GM20431 (cell line): ENCODE data around the gene SIM1.
"Not testable (repeated sequence)": the region's sequence is repeated elsewhere in the genome, so short reads cannot be mapped to it uniquely, and the experiment has no call there.

Experiments used
- in situ Hi-C: fragments of 300-500 bp; cut with MseI, MboI; formaldehyde crosslinking; loops from one replicate; pipeline ENCODE4 v1.15.0; 2020; ENCODE audit warnings: low sequenced_read_pairs; ENCODE audit not compliant: unreplicated experiment

The SIM1 gene

DNA sequence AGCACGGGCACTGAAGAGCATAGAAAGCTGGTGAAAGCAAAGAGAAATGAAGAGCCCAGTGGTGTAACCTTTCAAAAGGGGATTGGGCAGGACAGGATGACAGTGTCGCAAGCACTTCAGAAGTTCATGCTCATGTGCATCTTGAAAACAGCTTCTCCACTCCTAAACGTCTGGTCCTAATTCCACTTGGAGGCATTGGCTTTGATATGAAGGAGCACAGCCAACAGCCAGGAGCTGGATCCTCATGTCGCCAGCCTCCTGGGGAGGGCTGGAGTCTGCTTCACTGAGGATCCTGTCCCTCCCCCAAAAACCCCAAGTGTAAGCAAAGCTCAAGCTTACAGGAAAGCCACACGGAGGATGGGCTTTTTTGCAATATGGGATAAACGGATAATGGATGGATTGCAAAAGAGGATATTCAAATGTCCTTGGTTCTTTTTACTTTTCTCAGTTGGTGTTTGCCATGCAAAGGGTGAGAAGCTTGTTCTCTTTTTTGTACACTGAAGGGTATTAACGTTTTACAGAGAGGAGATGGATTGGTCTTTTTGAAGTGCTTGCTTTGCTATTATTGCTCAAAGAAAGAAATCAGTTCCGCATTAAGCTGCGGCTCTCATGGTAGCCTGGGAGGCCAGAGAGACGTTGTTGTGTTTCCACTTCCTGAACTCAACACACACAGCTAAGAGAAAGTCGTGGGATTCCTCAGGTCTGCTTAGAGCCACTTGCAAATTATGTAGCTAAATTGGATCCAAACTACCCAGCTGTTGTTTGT, 92.2 kb downstream of the SIM1 start:
- in situ Hi-C loops: no loop called here

DNA sequence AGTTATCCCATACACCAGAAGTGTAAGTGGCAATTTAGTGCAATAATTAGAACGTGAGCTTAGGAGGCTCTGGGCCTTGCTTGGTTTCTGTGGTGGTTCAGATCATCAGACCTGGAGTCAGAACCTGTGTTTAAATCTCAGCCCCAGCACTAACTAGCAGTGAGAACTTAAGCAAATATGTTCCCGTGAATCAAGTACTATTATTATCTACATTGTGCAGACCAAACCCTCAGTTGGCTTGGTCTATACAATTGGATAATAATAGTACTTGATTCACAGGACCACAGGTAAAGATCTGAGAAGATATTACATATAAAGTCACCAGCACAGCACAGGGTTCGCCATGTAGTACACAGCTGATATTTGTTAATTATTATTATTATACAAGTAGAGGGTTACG, 93.1 kb downstream of the SIM1 start:
- in situ Hi-C loops: no loop called here

DNA sequence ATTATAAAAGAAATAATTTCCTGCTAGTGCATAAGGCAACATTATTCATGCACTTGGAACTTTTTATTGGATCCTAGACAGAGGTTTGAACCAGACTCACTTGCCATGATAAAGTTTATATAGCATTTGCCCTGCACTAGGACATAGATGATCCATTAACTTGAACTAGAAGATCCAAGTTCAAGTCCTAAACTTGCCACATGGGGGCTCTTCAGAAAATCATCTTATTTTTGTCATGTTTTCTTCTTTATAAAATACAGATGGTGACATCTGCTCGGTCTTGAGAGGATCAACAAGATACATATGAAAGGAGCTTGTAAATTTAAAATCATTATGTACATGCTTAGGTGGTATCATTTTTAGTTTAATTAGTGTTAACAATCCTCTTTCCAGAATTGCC, 94.5 kb downstream of the SIM1 start:
- in situ Hi-C loops: no loop called here

DNA sequence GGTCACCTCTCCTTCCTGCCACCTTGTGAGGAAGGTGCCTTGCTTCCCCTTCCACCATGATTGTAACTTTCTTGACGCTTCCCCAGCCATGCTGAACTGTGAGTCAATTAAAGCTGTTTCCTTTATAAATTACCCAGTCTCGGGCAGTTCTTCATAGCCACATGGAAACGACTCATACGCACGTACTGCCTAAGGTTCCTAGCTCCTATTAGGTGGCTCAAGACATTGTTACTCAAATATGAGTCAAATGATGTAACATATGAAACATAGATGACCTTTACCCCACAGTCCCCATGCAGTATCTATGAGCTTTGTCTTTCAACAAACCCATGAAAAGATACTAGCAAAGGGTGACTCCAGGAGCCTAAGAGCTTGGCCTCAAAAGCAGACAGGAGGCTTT, 98.3 kb downstream of the SIM1 start:
- in situ Hi-C loops: no loop called here

DNA sequence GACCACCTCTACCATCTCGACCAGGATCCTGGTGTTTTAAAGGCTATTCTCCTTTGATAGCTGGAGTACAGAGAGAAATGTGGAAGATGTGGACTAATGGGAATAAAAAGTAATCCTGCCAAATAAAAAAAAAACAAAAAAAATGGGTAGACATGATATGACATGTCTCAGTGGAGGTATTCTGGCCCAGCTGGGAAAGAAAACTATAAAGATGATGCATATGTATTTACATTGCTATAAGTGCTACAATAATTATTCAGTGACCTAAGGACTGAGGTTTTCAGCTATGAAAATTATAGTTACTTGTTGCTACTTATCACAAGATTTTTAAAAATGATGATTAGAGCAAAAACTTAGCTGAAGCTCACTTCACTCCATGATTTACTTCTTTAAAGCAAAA, 101.1 kb downstream of the SIM1 start:
- in situ Hi-C loops: no loop called here

DNA sequence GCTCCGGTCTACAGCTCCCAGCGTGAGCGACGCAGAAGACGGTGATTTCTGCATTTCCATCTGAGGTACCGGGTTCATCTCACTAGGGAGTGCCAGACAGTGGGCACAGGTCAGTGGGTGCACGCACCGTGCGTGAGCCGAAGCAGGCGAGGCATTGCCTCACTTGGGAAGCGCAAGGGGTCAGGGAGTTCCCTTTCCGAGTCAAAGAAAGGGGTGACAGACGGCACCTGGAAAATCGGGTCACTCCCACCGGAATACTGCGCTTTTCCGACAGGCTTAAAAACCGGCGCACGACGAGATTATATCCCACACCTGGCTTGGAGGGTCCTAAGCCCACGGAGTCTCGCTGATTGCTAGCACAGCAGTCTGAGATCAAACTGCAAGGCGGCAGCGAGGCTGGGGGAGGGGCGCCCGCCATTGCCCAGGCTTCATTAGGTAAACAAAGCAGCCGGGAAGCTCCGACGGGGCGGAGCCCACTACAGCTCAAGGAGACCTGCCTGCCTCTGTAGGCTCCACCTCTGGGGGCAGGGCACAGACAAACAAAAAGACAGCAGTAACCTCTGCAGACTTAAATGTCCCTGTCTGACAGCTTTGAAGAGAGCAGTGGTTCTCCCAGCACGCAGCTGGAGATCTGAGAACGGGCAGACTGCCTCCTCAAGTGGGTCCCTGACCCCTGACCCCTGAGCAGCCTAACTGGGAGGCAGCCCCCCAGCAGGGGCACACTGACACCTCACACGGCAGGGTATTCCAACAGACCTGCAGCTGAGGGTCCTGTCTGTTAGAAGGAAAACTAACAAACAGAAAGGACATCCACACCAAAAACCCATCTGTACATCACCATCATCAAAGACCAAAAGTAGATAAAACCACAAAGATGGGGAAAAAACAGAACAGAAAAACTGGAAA, 109.7 kb downstream of the SIM1 start:
- in situ Hi-C loops: not testable (repeated sequence)

DNA sequence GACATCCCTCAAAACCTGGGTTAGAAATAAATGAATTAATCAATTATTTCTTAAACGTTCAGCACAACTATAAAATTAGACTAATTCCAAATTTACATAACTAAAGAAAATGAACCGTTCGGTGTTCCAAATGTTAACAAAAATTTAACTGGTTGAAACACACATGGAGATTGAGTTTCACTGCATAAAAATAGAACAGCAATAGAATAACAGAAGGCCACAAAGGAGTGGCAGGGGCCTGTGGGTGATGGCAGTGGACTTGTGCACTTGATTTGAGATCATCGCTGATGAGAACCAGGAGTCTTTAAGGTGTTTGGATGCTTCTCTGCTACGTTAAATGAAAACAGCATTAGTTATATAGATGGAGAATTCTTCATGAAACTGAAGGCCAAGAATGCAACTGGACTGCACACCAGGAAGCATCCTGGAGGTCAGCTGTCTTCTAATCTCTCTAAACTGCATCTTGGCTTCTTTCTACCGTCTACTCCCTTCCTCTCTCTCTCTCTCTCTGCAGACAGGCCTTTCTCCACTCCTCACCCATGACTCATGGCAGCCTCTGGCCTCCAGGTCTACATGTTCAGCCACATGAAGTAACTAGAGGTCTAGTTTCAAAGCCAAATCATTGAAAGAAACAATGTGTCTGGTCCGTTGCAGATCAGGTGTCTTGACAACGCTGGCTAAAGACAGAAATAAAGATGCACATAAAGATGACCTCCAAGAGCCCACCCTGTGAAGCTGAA, 111.3 kb downstream of the SIM1 start:
- in situ Hi-C loops: no loop called here

DNA sequence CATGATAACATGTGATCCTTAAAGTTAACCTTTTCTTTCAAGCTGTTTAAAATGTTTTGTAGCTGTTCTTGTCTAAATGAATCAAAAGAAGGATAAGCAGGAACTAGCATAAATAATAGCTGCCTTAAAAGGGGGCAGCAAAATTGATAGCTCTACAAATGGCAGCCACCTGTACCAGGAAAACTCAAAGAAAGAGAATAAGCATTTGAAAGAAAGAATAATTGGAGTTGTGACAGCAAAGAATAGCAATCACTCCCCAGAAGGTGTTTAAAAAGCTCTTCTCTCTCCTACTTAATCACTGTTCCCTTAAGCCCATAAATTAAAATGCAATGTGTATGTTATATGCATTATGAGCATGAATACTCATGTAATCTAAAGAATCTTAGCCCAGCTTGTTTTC, 114.6 kb downstream of the SIM1 start:
- in situ Hi-C loops: no loop called here

DNA sequence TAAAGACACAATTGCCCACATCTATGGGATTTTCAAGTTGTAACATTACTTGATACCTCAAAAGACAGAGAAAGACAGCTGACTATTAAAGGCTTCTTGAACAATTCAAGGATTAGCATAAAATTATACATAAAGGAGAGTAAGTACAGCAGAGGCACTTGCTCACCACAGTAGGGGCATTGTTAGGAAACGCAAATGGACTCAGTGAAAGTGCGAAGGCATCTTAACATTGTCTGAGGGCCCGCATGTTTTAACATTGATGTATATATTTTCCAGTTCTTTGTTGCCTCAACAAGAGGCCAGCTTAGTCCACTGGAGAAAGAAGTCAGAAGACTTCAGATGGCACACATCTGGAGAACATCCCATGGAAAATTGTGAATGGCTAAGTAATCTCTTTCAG, 115.4 kb downstream of the SIM1 start:
- in situ Hi-C loops: no loop called here

DNA sequence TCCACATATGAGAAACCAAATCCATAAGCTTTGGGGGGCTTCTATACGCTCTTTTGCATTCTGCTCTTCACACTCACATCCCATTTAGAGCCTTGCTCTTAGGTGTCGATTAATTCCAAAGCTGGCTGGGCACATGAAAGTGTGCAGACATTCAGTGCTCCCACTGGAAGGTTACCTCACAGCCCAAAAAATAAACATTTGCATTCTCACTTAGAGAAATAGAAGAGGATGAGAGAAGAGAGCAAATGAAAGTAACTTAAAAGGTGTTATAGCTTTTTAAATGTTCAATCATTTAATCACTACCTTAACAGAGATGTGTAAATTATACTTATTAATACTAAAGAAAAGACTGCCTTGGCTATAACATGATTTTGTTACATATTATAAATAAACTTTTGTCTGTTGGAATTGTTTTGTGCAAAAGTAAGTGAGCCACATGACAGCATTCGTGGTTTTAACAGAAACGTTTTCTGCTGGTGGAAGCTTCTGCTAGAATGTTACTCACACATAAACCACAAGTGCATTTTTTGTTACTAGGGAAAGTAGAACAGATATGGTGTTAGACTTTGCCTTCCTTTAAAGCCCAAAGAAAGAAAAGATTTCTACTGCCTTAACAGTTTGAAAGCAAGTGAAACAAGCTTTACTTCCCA, 116.7 kb downstream of the SIM1 start:
- in situ Hi-C loops: no loop called here

DNA sequence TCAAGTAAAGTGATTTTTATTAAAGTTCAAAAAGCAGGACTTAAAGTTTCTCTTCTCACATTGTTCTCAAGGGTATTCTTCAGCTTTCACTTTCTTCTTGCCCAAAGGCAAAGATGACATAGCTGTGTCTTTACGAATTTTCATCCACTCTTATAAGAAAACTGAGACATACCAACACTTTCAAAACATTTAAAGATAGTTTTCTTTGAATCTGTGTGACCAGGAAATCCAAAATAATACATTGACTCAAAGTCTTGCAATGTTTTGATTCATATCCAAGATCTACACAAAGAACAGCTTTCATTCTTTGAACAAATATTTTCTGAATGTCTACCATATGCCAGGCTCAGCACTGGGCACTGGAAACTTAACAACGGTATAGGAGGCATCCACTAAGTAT, 117.9 kb downstream of the SIM1 start:
- in situ Hi-C loops: no loop called here

DNA sequence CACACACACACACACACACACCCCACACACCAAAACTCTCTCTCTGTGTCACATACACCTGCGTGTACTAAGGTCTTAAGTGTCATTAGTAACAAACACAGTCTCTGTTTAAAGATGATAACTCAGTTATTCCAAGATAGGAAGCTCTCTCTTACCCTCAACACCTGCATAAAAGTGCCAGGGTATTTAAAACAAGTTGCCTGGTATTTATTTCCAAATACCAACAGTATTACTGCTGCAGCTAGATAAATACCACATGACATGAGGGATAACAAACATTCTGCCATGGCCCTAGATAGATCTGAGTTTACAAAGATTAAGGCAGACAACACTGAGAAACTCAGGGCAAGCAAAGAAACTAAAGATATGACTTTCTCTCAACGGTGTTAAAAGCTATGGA, 118.5 kb downstream of the SIM1 start:
- in situ Hi-C loops: no loop called here

DNA sequence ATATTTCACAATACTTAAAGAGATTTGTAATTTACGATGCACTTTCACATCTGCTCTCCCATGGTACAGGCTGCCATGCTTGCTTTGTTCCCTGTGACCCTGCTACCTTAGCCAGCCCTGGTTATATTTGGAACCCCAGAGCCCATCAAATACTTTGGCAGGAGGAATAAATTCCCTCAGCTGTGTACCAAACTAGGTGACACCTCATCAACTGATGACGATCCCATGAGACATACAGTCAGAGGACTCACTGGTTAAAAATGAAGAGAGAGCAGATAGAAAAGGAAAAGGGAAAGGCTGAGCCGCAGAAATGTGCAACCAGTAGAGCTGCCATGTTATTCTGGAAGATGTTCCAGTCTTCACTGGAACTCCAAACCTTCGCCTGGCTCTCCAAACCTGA, 120.0 kb downstream of the SIM1 start:
- in situ Hi-C loops: no loop called here

DNA sequence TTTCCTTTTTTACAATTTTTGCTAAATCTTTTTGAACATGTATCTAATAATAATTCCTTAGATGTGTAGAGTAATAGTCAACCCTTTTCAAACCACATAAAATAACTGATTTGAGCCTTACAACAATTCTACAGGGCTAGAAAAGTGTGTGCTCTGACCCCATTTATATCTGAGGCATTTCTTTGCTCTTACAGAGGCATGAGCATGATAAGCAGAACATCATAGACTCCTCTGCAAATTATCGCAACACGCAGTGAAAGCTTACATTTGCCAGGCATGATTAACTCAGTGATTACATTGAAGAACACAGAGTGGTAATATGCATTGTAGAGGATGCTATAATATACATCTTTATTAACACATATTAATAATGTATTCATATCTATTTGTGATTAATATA, 120.4 kb downstream of the SIM1 start:
- in situ Hi-C loops: no loop called here

DNA sequence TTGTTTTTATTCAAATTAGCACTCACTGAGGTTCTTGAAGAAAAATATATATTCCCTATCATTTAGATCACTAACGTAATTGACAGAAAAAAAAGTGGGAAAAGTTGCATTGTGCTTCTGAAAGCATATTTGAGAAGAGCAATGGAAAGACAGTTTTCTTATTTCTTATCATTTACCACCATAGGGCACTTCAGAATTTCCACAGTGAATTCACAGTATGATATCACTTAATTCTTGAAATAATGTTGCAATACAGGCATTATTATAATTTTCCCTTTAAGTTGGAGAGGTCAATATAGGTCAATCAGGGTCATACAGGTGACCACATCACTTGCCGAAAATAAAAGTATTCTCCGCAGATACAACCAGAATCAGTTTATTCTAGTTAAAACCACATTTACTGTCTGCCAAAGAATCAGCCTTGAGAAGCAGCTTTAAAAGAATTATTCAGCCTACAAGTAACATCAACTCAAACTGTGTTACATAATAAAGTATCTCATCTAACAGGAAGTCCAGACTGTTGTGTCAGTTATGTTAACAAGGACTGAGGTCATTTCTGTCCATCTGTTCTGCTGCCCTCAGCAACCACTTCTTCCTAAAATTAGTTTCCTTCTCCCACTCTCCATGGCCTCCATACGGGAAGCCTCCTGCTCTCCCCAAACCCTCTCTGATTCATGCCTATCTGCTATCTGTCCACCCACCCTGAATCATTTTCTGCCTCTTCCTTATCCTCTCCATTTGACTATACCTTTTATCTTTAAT, 121.2 kb downstream of the SIM1 start:
- in situ Hi-C loops: no loop called here

DNA sequence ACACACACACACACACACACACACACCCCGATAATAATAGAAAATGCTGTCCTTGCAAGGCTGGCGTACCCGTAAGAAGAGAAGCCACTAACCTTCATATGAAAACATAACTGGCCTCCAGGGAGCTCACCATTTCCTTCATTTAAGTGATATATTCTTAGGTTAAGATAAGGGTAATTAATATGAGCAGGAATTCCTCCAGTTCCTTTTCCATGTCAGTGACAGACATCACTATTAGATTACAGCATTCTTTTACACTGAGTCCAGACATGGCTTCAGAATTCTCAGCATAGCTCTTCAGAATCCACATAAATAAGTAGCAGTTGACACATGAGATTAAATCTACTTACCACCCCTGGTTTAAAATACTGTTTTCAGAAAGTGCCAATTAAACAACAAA, 121.9 kb downstream of the SIM1 start:
- in situ Hi-C loops: no loop called here

DNA sequence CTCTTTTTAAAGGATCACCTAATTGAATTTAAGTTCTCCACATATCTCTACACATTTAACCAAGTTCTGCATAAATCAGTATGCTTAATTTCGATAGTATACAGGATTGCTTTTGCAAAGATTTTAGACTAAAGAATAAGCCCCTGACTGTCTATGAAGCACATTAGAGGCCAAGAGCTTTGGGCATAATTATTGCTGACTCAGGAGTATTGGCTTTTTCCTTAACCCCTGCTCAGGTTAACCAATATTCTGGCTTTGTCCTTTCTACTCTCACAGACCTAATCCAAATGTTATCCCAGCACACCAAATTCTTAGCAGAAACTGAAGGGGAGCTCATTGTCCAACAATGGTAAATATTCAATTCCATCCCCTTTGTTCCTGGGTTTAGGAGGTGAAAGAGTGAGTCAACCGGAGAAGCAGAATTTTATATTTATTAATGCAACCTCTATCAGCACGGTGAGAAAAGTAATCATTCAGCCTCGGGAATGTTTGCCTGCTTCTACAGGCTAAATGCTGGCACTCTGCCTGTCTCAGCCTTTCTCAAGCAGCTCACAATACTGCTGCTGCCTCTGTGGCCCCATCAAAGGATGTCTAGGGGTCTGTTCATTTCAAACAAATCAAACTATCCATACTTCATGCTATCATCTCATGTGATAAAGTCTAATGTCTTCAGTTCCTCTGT, 125.0 kb downstream of the SIM1 start:
- in situ Hi-C loops: no loop called here

DNA sequence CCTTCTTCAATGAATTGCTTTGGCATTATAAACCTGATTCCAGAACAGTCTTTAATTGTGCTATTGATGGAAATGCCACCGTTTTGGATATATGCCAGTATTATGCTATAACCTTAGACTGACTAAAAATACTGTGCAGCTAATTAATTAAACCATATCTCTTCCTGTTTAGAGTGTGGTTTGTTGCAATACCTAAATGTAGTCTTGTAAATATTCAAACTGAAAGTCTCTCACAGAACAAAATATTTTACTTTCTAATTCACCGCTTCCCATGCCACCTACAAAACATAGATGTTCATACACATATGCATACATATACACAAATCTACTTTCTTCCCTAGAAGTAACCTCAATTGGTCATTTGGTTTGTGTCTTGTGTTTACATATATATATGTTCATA, 126.6 kb downstream of the SIM1 start:
- in situ Hi-C loops: no loop called here

DNA sequence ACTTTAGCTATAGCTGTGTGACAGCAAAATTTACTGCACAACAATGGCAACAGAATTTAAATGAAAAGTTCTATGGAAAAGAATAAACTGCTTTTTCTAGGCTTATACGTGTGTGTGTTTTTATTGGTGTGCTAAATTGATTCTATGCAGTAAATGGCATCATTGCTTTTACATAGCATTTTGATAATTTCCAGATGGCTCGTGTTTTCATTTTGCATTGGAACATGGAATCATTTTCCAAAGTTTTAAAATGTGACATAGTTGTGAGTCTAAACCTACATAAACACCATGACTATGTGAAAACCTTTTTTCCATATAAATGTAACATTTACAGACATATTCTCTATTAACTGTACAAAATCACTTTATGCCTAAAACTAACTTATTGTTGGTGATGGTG, 127.8 kb downstream of the SIM1 start:
- in situ Hi-C loops: no loop called here
